H9 (cell line): Measurements from ENCODE around the gene RAB4B. TPM values are rescaled to one million over a fixed set of nuclear protein-coding genes. Genes with fewer than 3 reads are reported as not detected.

Source experiments
- DNase-seq: peaks from one replicate; pipeline ENCODE4 v3.0.0-alpha.2; 2017
- H2AFZ ChIP-seq: one replicate; pipeline ENCODE4 v1.6.1; 2013; ENCODE audit warnings: mild to moderate bottlenecking, low read length, control low read depth, moderate library complexity
- H2AK5ac ChIP-seq: 2 replicates; pipeline ENCODE4 v1.6.1; 2013; ENCODE audit warnings: low read length, control low read depth, mixed read lengths; ENCODE audit not compliant: insufficient read length
- H2BK120ac ChIP-seq: one replicate; pipeline ENCODE4 v1.6.1; 2013; ENCODE audit warnings: low read depth, mild to moderate bottlenecking, low read length, control low read depth, inconsistent platforms; ENCODE audit not compliant: poor library complexity, severe bottlenecking
- H2BK12ac ChIP-seq: 2 replicates; pipeline ENCODE4 v1.6.1; 2013; ENCODE audit warnings: low read length, control low read depth, mixed read lengths, low read depth; ENCODE audit not compliant: insufficient read length
- H2BK15ac ChIP-seq: 2 replicates; pipeline ENCODE4 v1.6.1; 2013; ENCODE audit warnings: low read depth, low read length, control low read depth
- H2BK20ac ChIP-seq: one replicate; pipeline ENCODE4 v1.6.1; 2013; ENCODE audit warnings: low read depth, mild to moderate bottlenecking, low read length, control low read depth, inconsistent platforms; ENCODE audit not compliant: poor library complexity, severe bottlenecking
- H2BK5ac ChIP-seq: 2 replicates; pipeline ENCODE4 v1.6.1; 2013; ENCODE audit warnings: low read length, control low read depth, mixed read lengths; ENCODE audit not compliant: insufficient read length
- H3K14ac ChIP-seq: 2 replicates; pipeline ENCODE4 v1.6.1; 2013; ENCODE audit warnings: low read length, control low read depth; ENCODE audit not compliant: insufficient read depth
- H3K18ac ChIP-seq: 2 replicates; pipeline ENCODE4 v1.6.1; 2013; ENCODE audit warnings: low read depth, mild to moderate bottlenecking, mixed read lengths, low read length, control low read depth; ENCODE audit not compliant: insufficient read length
- H3K23ac ChIP-seq: 2 replicates; pipeline ENCODE4 v1.6.1; 2013; ENCODE audit warnings: low read length, control low read depth, mixed read lengths, low read depth; ENCODE audit not compliant: insufficient read length
- H3K23me2 ChIP-seq: 2 replicates; pipeline ENCODE4 v1.6.1; 2013; ENCODE audit warnings: low read depth, mild to moderate bottlenecking, mixed read lengths, low read length, control low read depth; ENCODE audit not compliant: insufficient read length, poor library complexity, severe bottlenecking
- H3K27ac ChIP-seq: 2 replicates; pipeline ENCODE4 v1.5.1; 2013; ENCODE audit warnings: low read length, control low read depth, mixed read lengths, low read depth; ENCODE audit not compliant: insufficient read length
- H3K27me3 ChIP-seq: 2 replicates; pipeline ENCODE4 v1.6.1; 2013; ENCODE audit warnings: low read length, control low read depth, inconsistent platforms; ENCODE audit not compliant: insufficient read depth
- H3K4ac ChIP-seq: 2 replicates; pipeline ENCODE4 v1.6.1; 2013; ENCODE audit warnings: low read depth, mild to moderate bottlenecking, control low read depth, inconsistent platforms, low read length, moderate library complexity
- H3K4me1 ChIP-seq: 2 replicates; pipeline ENCODE4 v1.6.1; 2013; ENCODE audit warnings: low read length, control low read depth, inconsistent platforms; ENCODE audit not compliant: insufficient read depth
- H3K4me2 ChIP-seq: 2 replicates; pipeline ENCODE4 v1.6.1; 2013; ENCODE audit warnings: low read length, control low read depth, mixed read lengths; ENCODE audit not compliant: insufficient read length, insufficient read depth
- H3K56ac ChIP-seq: 2 replicates; pipeline ENCODE4 v1.6.1; 2013; ENCODE audit warnings: low read depth, mild to moderate bottlenecking, mixed read lengths, low read length, control low read depth; ENCODE audit not compliant: insufficient read length
- H3K79me1 ChIP-seq: 2 replicates; pipeline ENCODE4 v1.6.1; 2013; ENCODE audit warnings: low read depth, mild to moderate bottlenecking, moderate library complexity, low read length, control low read depth, inconsistent platforms; ENCODE audit not compliant: insufficient read depth, poor library complexity, severe bottlenecking
- H3K79me2 ChIP-seq: 2 replicates; pipeline ENCODE4 v1.6.1; 2013; ENCODE audit warnings: low read length, control low read depth, inconsistent platforms; ENCODE audit not compliant: insufficient read depth
- H3K9ac ChIP-seq: 2 replicates; pipeline ENCODE4 v1.6.1; 2013; ENCODE audit warnings: low read length, control low read depth, mixed read lengths; ENCODE audit not compliant: insufficient read length; ENCODE audit errors: extremely low read depth
- H3K9me3 ChIP-seq: one replicate; pipeline ENCODE4 v1.6.1; 2013; ENCODE audit warnings: low read depth, low read length, inconsistent platforms; ENCODE audit not compliant: control insufficient read depth
- H3T11ph ChIP-seq: one replicate; pipeline ENCODE4 v1.6.1; 2013; ENCODE audit warnings: mild to moderate bottlenecking, low read length, control low read depth, inconsistent platforms
- H4K20me1 ChIP-seq: one replicate; pipeline ENCODE4 v1.6.1; 2013; ENCODE audit not compliant: control insufficient read depth, insufficient read length, insufficient read depth
- H4K5ac ChIP-seq: 2 replicates; pipeline ENCODE4 v1.6.1; 2013; ENCODE audit warnings: low read depth, mild to moderate bottlenecking, mixed read lengths, low read length, control low read depth; ENCODE audit not compliant: insufficient read length
- H4K8ac ChIP-seq: replicated peaks from 2 replicates; pipeline ENCODE4 v1.6.1; 2013; ENCODE audit warnings: low read length, control low read depth, mixed read lengths, low read depth; ENCODE audit not compliant: insufficient read length
- H4K91ac ChIP-seq: 2 replicates; pipeline ENCODE4 v1.6.1; 2013; ENCODE audit warnings: low read depth, mild to moderate bottlenecking, moderate library complexity, mixed read lengths, low read length, control low read depth; ENCODE audit not compliant: insufficient read length
- H3K27ac Mint-ChIP-seq, 3 experiments: 2 replicates in 2 of 3; 3 replicates in 1 of 3; pipeline ENCODE4 v1.8.0; 2020 to 2021; ENCODE audit warnings: mixed read lengths in 3 of 3, mild to moderate bottlenecking in 1 of 3, moderate library complexity in 1 of 3
- H3K27me3 Mint-ChIP-seq: 2 replicates; pipeline ENCODE4 v1.8.0; 2021; ENCODE audit warnings: low read depth, mild to moderate bottlenecking, moderate library complexity, mixed read lengths
- H3K36me3 Mint-ChIP-seq, 3 experiments: 2 replicates in 2 of 3; 3 replicates in 1 of 3; pipeline ENCODE4 v1.8.0; 2020 to 2021; ENCODE audit warnings: low read depth in 3 of 3, mixed read lengths in 3 of 3; ENCODE audit not compliant: insufficient read depth in 1 of 3
- H3K4me1 Mint-ChIP-seq, 2 experiments: 2 replicates each; pipeline ENCODE4 v1.8.0; 2020; ENCODE audit warnings: mixed read lengths in 2 of 2
- H3K4me3 Mint-ChIP-seq, 2 experiments: 2 replicates in 1 of 2; 3 replicates in 1 of 2; pipeline ENCODE4 v1.8.0; 2020 to 2021; ENCODE audit warnings: mild to moderate bottlenecking in 2 of 2, mixed read lengths in 2 of 2, moderate library complexity in 1 of 2
- H3K9me3 Mint-ChIP-seq, 2 experiments: 2 replicates in 1 of 2; 3 replicates in 1 of 2; pipeline ENCODE4 v1.8.0; 2020; ENCODE audit warnings: mild to moderate bottlenecking in 2 of 2, mixed read lengths in 2 of 2, moderate library complexity in 1 of 2
- CTCF ChIP-seq: fragments of 200-600 bp; sonication (generic); conservative IDR thresholded peaks from 3 replicates; pipeline ENCODE4 v1.8.0; 2021; ENCODE audit warnings: antibody characterized with exemption, mild to moderate bottlenecking
- WGBS: extraction: QIAGEN DNeasy Blood & Tissue Kit; methylation state at CpG from one replicate; pipeline ENCODE4 v1.1.7; 2013; ENCODE audit warnings: missing lambda C conversion rate, low lambda C conversion rate, mixed read lengths; ENCODE audit not compliant: insufficient read length; ENCODE audit errors: extremely low coverage; 5-methylcytosine and 5-hydroxymethylcytosine counted together
- total RNA-seq: library from RNA; stranded (reverse); gene quantifications from 2 replicates; pipeline ENCODE4 v1.2.1, GENCODE V29; 2021

Gene RAB4B
- total RNA-seq, 1 experiment from 2014 or later = 26.8 TPM

GRCh38 chr19:40806423-40807146, 28.5 kb downstream of the RAB4B start:
- Histone ChIP-seq H2BK15ac (no peak overlapping the region), H2BK12ac (no peak overlapping the region), H4K5ac (no peak overlapping the region), H3K14ac (no peak overlapping the region), H3K23ac (no peak overlapping the region), H2BK120ac (no peak overlapping the region), H3K4ac (no peak overlapping the region), H3K56ac (no peak overlapping the region), H3K9ac (no peak overlapping the region), H4K8ac (no peak overlapping the region), H3K4me2 (peak overlapping the region; percentile 7), H3K23me2 (peaks cover 5% of the 10 kb centered on the region), H2AK5ac (no peak overlapping the region), H2BK5ac (no peak overlapping the region), H3K9me3 (no peaks in the 10 kb centered on the region), H3K79me1 (peaks cover 8% of the 10 kb centered on the region), H3T11ph (no peak overlapping the region), H3K27me3 (no peaks in the 10 kb centered on the region), H3K79me2 (peaks cover 6% of the 10 kb centered on the region; the same call in 1 of the 2 replicates), H3K4me1 (peaks cover 15% of the 10 kb centered on the region), H3K18ac (no peak overlapping the region), H4K20me1 (peaks cover 4% of the 10 kb centered on the region), H2BK20ac (no peak overlapping the region), H2AFZ (no peak overlapping the region), H3K27ac (no peak overlapping the region), H4K91ac (no peak overlapping the region)
- Mint-ChIP-seq H3K4me3 (peak overlapping the region; percentile 50 to 74), H3K4me1 (peaks cover 69 to 75% of the 10 kb centered on the region in 2 experiments), H3K9me3 (no peaks in the 10 kb centered on the region; a peak in 2 of 5 replicates), H3K27ac (peak overlapping the region in 2 of 3 experiments; percentile 95 to 97; a peak in 4 of 7 replicates), H3K36me3 (peaks cover 31 to 63% (median 50%) of the 10 kb centered on the region in 3 experiments; a peak in 6 of 7 replicates), H3K27me3 (peaks cover 6% of the 10 kb centered on the region)
- peak; percentile 97 for TF ChIP-seq CTCF
- peak; percentile 99 for DNase-seq
- no CpG with 5 or more reads among the region's 26 CpGs for WGBS
